PC-9 (cell line): ENCODE measurements around the gene ANAPC5. TPM values are rescaled to one million over a fixed set of nuclear protein-coding genes. Genes with fewer than 3 reads are reported as not detected.

Experiments used
- BruUV-seq: library from RNA; stranded (reverse); fragments of 400-500 nt; replicated peaks from 2 replicates; lab custom pipeline; 2021; lab: Mats Ljungman, UMichigan
- CTCF ChIA-PET: fragments of 300-600 bp; sonication (Branson Sonifier 250); formaldehyde crosslinking; loops from one replicate; lab custom pipeline; 2022; ENCODE audit warnings: antibody characterized with exemption; lab: Charles Lee
- POLR2A ChIA-PET: fragments of 300-600 bp; sonication (Branson Sonifier 250); formaldehyde crosslinking; loops from one replicate; lab custom pipeline; 2022; ENCODE audit warnings: antibody characterized with exemption; ENCODE audit not compliant: unreplicated experiment; lab: Charles Lee
- DNase-seq, 2 experiments: peaks; one replicate each; pipeline versions ENCODE4 v3.0.0 to v3.0.0-alpha.2; 2015 to 2022; ENCODE audit warnings: mixed read lengths in 1 of 2
- H2AFZ ChIP-seq: fragments of 200-600 bp; sonication (generic); 2 replicates; pipeline ENCODE4 v1.8.1; 2017; ENCODE audit warnings: antibody characterized with exemption
- H3F3A ChIP-seq: fragments of 200-600 bp; sonication (generic); 2 replicates; pipeline ENCODE4 v1.8.1; 2017; ENCODE audit warnings: antibody characterized with exemption, mild to moderate bottlenecking, low read depth; ENCODE audit not compliant: insufficient read depth
- H3K27ac ChIP-seq: fragments of 200-600 bp; sonication (generic); 2 replicates; pipeline ENCODE4 v1.6.1; 2016; ENCODE audit warnings: mixed run types
- H3K27me3 ChIP-seq: fragments of 200-600 bp; sonication (generic); 2 replicates; pipeline ENCODE4 v1.6.1; 2016; ENCODE audit warnings: low read depth, mixed run types; ENCODE audit not compliant: insufficient read depth
- H3K36me3 ChIP-seq: fragments of 200-600 bp; sonication (generic); 2 replicates; pipeline ENCODE4 v1.6.1; 2016; ENCODE audit warnings: low read depth, mixed run types
- H3K4me1 ChIP-seq: fragments of 200-600 bp; sonication (generic); replicated peaks from 2 replicates; pipeline ENCODE4 v1.6.1; 2016; ENCODE audit warnings: mixed run types; ENCODE audit not compliant: insufficient read depth
- H3K4me2 ChIP-seq: fragments of 200-600 bp; sonication (generic); 2 replicates; pipeline ENCODE4 v1.6.1; 2017; ENCODE audit warnings: mixed run types
- H3K4me3 ChIP-seq: fragments of 200-600 bp; sonication (generic); 2 replicates; pipeline ENCODE4 v1.6.1; 2016; ENCODE audit warnings: mixed run types
- H3K79me2 ChIP-seq: fragments of 200-600 bp; sonication (generic); 2 replicates; pipeline ENCODE4 v1.6.1; 2017; ENCODE audit warnings: low read depth, mixed run types
- H3K9me2 ChIP-seq: fragments of 200-600 bp; sonication (generic); 2 replicates; pipeline ENCODE4 v1.8.1; 2017; ENCODE audit warnings: mild to moderate bottlenecking; ENCODE audit not compliant: insufficient read depth
- H3K9me3 ChIP-seq: fragments of 200-600 bp; sonication (generic); 2 replicates; pipeline ENCODE4 v1.8.1; 2016; ENCODE audit warnings: low read depth; ENCODE audit not compliant: insufficient read depth
- H4K20me1 ChIP-seq: fragments of 200-600 bp; sonication (generic); 2 replicates; pipeline ENCODE4 v1.8.1; 2017; ENCODE audit not compliant: insufficient read depth
- CTCF ChIP-seq: fragments of 200-600 bp; sonication (generic); conservative IDR thresholded peaks from 2 replicates; pipeline ENCODE4 v1.6.1; 2017; ENCODE audit warnings: mixed run types, antibody characterized with exemption, mild to moderate bottlenecking, moderate library complexity
- EZH2 ChIP-seq: fragments of 200-600 bp; sonication (generic); IDR thresholded peaks from 2 replicates; pipeline ENCODE4 v1.8.0; 2017; ENCODE audit warnings: antibody characterized with exemption, low read depth
- intact Hi-C: fragments of 100-400 bp; cut with micrococcal nuclease; formaldehyde crosslinking; loops from one replicate; pipeline ENCODE4 v1.10.0; 2022; ENCODE audit not compliant: unreplicated experiment
- total RNA-seq: library from RNA; stranded (reverse); gene quantifications from 2 replicates; pipeline ENCODE4 v1.2.3, GENCODE V29; 2021

Gene ANAPC5
- total RNA-seq, 1 experiment from 2014 or later = 93.6 TPM

DNA sequence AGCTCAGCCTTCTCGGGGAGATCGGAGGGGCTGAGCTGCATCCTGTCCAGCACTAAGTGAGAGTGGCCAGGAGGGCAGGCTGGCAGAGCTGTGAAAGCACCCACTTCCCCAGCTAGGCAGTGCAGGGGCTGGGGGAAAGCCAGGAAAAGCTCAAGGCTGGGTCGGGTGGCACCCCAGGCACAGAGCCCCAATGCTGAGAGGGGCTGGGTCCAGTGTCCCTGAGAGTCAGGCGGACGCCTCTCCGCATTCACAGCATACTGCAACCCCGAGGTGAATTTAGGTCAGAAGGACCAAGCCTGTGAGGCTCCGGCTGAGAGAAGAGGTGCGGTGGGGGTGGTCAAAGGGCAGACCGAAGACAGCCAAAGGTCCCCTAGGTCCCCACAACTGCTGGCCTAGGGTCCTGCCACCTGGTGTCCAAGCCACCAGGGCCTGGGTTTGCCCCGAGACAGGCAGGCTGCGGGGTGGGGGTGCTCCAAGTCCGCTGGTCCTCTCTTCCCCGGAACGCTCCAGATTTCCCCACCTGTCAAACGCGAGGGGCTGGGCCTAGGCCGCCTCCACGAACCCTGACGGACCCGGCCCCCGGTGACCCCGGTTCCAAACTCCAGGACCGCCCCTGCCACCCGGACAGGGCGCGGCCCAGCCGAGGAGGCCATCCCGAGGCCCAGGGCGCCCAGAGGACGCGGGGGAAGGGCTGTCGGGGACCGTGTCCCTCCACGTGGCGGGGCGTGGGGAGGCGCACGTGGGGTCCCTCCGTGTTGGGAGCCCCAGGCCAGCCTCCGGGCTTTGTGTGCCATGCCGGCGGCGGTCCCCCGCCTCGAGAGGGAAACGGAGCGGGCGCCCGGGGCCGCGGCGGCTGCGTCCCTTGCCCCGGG is 56.2 kb downstream of the ANAPC5 start:
- CTCF ChIA-PET = interaction anchor here (0.6 kb wide), 2 partner anchors 116 to 238 kb away, joined by 3 to 4 read pairs; no protein-coding TSS in a partner anchor
- Histone ChIP-seq H3K36me3 (no peaks in the 10 kb centered on the region), H3K9me3 (no peaks in the 10 kb centered on the region), H3K4me3 (peak overlapping the region; percentile 95), H2AFZ (peak overlapping the region; percentile 93), H3K27me3 (no peaks in the 10 kb centered on the region), H3K9me2 (no peaks in the 10 kb centered on the region), H3K4me2 (peak overlapping the region; percentile 93), H3K79me2 (peaks cover 29% of the 10 kb centered on the region), H3F3A (peaks cover 20% of the 10 kb centered on the region; the same call in 1 of the 2 replicates), H3K4me1 (peaks cover 6% of the 10 kb centered on the region), H4K20me1 (peaks cover 7% of the 10 kb centered on the region; the same call in 1 of the 2 replicates), H3K27ac (0 out of 2 replicates have a peak overlapping the region, but pooled peaks have one; percentile 12)
- intact Hi-C loops = loop anchor here (5.0 kb wide), 1 partner anchor 56 kb away; the partner anchor contains the start of gene ANAPC5
- POLR2A ChIA-PET = interaction anchor here (0.6 kb wide), 5 partner anchors 173 to 715 kb away, joined by 5 to 24 read pairs (median 13); partner anchors contain the start of genes POP5 and PSMD9
- TF ChIP-seq CTCF = no peak
- no peak for TF ChIP-seq EZH2
- no peak for DNase-seq
- no TSS peak for BruUV-seq

DNA sequence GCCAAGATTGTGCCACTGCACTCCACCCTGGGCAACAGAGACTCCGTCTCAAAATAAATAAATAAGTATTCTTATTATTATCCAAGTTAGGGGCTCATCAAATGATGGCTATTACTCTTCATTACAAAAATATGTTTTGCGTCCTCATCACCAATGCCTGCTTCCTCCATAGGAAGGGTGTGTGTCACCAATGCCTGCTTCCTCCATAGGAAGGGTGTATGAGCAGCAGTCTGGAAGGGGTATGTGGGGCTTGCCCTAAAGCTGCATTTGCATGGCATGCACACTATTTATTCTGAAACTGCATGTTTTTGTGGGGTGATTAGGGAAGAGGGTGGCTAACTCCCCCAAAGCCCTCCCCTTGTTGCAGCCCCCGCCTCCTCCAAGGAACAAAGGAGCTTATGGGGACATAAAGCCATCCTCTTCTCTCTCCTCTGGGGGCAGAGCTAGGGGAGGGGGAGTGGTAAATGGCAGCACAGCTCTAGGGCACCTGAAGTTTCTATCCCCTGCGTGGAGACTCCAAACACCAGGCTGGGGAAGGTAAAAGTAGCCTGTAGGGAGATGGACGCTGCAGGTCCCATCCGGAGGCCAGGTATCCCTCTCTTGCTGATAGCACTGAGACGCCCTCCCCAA is 57.0 kb downstream of the ANAPC5 start:
- H3K79me2 ChIP-seq = peaks cover 29% of the 10 kb centered on the region
- no peaks in the 10 kb centered on the region for H3K9me2 ChIP-seq
- no peaks in the 10 kb centered on the region for H3K9me3 ChIP-seq
- peak overlapping the region; percentile 93; the same call in 1 of the 2 replicates for H2AFZ ChIP-seq
- no peak for DNase-seq
- no peaks in the 10 kb centered on the region for H3K36me3 ChIP-seq
- H3K27me3 ChIP-seq = no peaks in the 10 kb centered on the region
- H3K4me3 ChIP-seq = peak overlapping the region; percentile 95
- H3K4me1 ChIP-seq = peaks cover 6% of the 10 kb centered on the region
- H3K4me2 ChIP-seq = peak overlapping the region; percentile 93
- ChIA-PET POLR2A (no interaction called here), CTCF (no interaction called here)
- no peak for TF ChIP-seq EZH2
- TF ChIP-seq CTCF = no peak
- H3F3A ChIP-seq = peaks cover 20% of the 10 kb centered on the region; the same call in 1 of the 2 replicates
- H4K20me1 ChIP-seq = peaks cover 7% of the 10 kb centered on the region; the same call in 1 of the 2 replicates
- intact Hi-C loops = loop anchor here (5.0 kb wide), 1 partner anchor 57 kb away; the partner anchor contains the start of gene ANAPC5
- no peak overlapping the region for H3K27ac ChIP-seq
- BruUV-seq = TSS peak; percentile 37

DNA sequence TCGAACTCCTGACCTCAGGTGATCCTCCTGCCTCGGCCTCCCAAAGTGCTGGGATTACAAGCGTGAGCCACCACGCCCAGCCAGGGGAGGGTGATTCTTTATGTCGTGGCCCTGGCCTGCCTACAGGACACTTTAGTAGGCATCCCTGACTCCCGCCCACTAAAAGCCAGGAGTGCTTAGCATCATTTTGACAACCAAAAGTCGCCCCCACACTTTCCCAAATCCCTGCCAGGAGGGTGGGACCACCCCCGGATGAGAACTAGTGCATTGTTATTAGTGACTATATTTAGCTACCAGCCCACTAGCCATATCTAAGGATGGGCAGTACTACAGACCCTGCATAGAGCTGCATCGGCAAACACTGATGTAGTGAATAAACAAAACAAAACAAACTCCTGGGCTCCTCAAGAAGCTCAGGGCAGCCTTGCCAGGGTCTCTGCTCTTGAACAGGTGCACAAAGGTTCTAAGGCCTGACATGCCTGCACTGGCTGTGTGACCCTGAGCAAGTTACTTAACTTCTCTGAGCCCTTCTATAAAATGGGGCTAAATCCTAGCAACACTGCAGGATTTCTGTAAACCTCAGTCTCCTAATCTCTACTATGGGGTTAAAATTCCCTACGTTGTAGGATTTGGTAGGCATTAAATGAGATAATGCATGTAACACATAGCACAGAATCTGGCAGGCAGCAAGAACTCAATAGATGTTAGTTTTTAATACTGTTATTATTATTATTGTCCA is 57.9 kb downstream of the ANAPC5 start:
- intact Hi-C loops = no loop called here
- H3K79me2 ChIP-seq = peaks cover 29% of the 10 kb centered on the region
- no peak for TF ChIP-seq EZH2
- no peak for TF ChIP-seq CTCF
- H3K4me3 ChIP-seq = no peak overlapping the region
- no peak overlapping the region for H2AFZ ChIP-seq
- peaks cover 21% of the 10 kb centered on the region for H3F3A ChIP-seq
- H3K4me1 ChIP-seq = peaks cover 6% of the 10 kb centered on the region
- ChIA-PET POLR2A (no interaction called here), CTCF (no interaction called here)
- H4K20me1 ChIP-seq = peaks cover 7% of the 10 kb centered on the region; the same call in 1 of the 2 replicates
- BruUV-seq = no TSS peak
- H3K9me3 ChIP-seq = no peaks in the 10 kb centered on the region
- H3K36me3 ChIP-seq = no peaks in the 10 kb centered on the region
- no peak overlapping the region for H3K27ac ChIP-seq
- H3K4me2 ChIP-seq = no peak overlapping the region
- no peak for DNase-seq
- H3K27me3 ChIP-seq = no peaks in the 10 kb centered on the region
- no peaks in the 10 kb centered on the region for H3K9me2 ChIP-seq
